Endothelial cell of umbilical vein (primary cell): ENCODE results near the gene YAP1. TPM values are rescaled to one million over a fixed set of nuclear protein-coding genes. Genes with fewer than 3 reads are reported as not detected.

ENCODE experiments used
- BruUV-seq: library from RNA; stranded (reverse); fragments of 400-500 nt; replicated peaks from 2 replicates; lab custom pipeline; 2021; lab: Mats Ljungman, UMichigan
- CTCF ChIA-PET: fragments of 300-600, 350-600 bp; sonication (Branson Sonifier 250); formaldehyde crosslinking; loops from one replicate; lab custom pipeline; 2021; ENCODE audit warnings: antibody characterized with exemption, inconsistent platforms; lab: Charles Lee
- POLR2A ChIA-PET: fragments of 300-600, 350-600 bp; sonication (Branson Sonifier 250); formaldehyde crosslinking; loops from one replicate; lab custom pipeline; 2021; ENCODE audit warnings: antibody characterized with exemption, inconsistent platforms; lab: Charles Lee
- DNase-seq: peaks from one replicate; pipeline ENCODE4 v3.0.0-alpha.2; 2011; ENCODE audit warnings: low read depth, low spot score
- FAIRE-seq: peaks from 2 replicates; lab custom pipeline; 2011; peaks lifted over from hg19 to GRCh38; lab: Jason Lieb, UNC
- H2AFZ ChIP-seq: 2 replicates; pipeline ENCODE4 v1.6.0; 2012; ENCODE audit warnings: low read depth, low read length, control low read depth, inconsistent platforms
- H3K27ac ChIP-seq: 2 replicates; pipeline ENCODE4 v1.5.1; 2011; ENCODE audit warnings: low read depth, mild to moderate bottlenecking, control low read depth, low read length, moderate library complexity; ENCODE audit not compliant: insufficient read depth
- H3K27me3 ChIP-seq, 2 experiments: 2 replicates each; pipeline versions ENCODE4 v1.6.0 to v1.6.1; 2011; ENCODE audit warnings: low read length in 2 of 2, mixed read lengths in 1 of 2; ENCODE audit not compliant: control insufficient read depth in 2 of 2, insufficient read depth in 2 of 2
- H3K36me3 ChIP-seq, 2 experiments: 2 replicates in 1 of 2; 3 replicates in 1 of 2; pipeline ENCODE4 v1.5.1; 2011; ENCODE audit warnings: low read length in 2 of 2, mild to moderate bottlenecking in 1 of 2, moderate library complexity in 1 of 2; ENCODE audit not compliant: control insufficient read depth in 2 of 2, insufficient read depth in 2 of 2; ENCODE audit errors: extremely low read depth in 1 of 2
- H3K4me1 ChIP-seq: 3 replicates; pipeline ENCODE4 v1.5.1; 2011; ENCODE audit warnings: mild to moderate bottlenecking, low read length; ENCODE audit not compliant: control insufficient read depth, insufficient read depth; ENCODE audit errors: extremely low read depth
- H3K4me2 ChIP-seq: 2 replicates; pipeline ENCODE4 v1.6.1; 2011; ENCODE audit warnings: low read length, control low read depth, mixed read lengths; ENCODE audit not compliant: insufficient read depth
- H3K4me3 ChIP-seq, 3 experiments: fragments of 200-600 bp in 1 of 3; sonication (generic), shearing (Covaris generic) in 1 of 3; replicated peaks in 1 of 3; 2 replicates each; pipeline ENCODE4 v1.5.1; 2011 to 2016; ENCODE audit warnings: control low read depth in 3 of 3, low read length in 3 of 3, mild to moderate bottlenecking in 2 of 3, inconsistent platforms in 1 of 3, low read depth in 1 of 3, moderate library complexity in 1 of 3; ENCODE audit not compliant: insufficient read depth in 1 of 3
- H3K79me2 ChIP-seq: 2 replicates; pipeline ENCODE4 v1.6.0; 2012; ENCODE audit warnings: low read length, inconsistent platforms; ENCODE audit not compliant: control insufficient read depth, insufficient read depth
- H3K9ac ChIP-seq: replicated peaks from 2 replicates; pipeline ENCODE3; 2011; ENCODE audit warnings: low read length, control low read depth; ENCODE audit not compliant: insufficient read depth; ENCODE audit errors: extremely low read depth
- H3K9me1 ChIP-seq: replicated peaks from 3 replicates; pipeline ENCODE4 v1.6.0; 2011; ENCODE audit warnings: mild to moderate bottlenecking, low read length; ENCODE audit not compliant: control insufficient read depth, insufficient read depth; ENCODE audit errors: extremely low read depth
- H3K9me3 ChIP-seq: replicated peaks from 2 replicates; pipeline ENCODE4 v1.5.1; 2012; ENCODE audit warnings: low read length, inconsistent platforms; ENCODE audit not compliant: control insufficient read depth, insufficient read depth
- H4K20me1 ChIP-seq: replicated peaks from 2 replicates; pipeline ENCODE3; 2011; ENCODE audit warnings: mild to moderate bottlenecking, low read length; ENCODE audit not compliant: control insufficient read depth, insufficient read depth; ENCODE audit errors: extremely low read depth
- CTCF ChIP-seq, 2 donors: IDR thresholded peaks; 1 replicate in 1 of 2; 2 replicates in 1 of 2; pipeline ENCODE4 v1.5.1; 2011; ENCODE audit warnings: low read length in 2 of 2, mild to moderate bottlenecking in 2 of 2, moderate library complexity in 2 of 2, control low read depth in 1 of 2, inconsistent platforms in 1 of 2, low read depth in 1 of 2; ENCODE audit not compliant: insufficient read depth in 1 of 2; ENCODE audit errors: extremely low read depth in 1 of 2
- EZH2 ChIP-seq: IDR thresholded peaks from 2 replicates; pipeline ENCODE4 v1.6.1; 2012; ENCODE audit warnings: borderline replicate concordance, low read depth, mild to moderate bottlenecking, moderate library complexity, low read length, inconsistent platforms; ENCODE audit not compliant: severe bottlenecking
- FOS ChIP-seq: IDR thresholded peaks from 2 replicates; pipeline ENCODE4 v1.6.1; 2011; ENCODE audit warnings: mild to moderate bottlenecking, low read length, moderate library complexity, borderline replicate concordance; ENCODE audit not compliant: insufficient read depth
- GATA2 ChIP-seq: IDR thresholded peaks from 2 replicates; pipeline ENCODE4 v1.7.0; 2011; ENCODE audit warnings: low read depth, mild to moderate bottlenecking, moderate library complexity, mixed read lengths, low read length; ENCODE audit not compliant: insufficient read length, insufficient read depth
- JUN ChIP-seq: IDR thresholded peaks from 2 replicates; pipeline ENCODE4 v1.6.1; 2011; ENCODE audit warnings: borderline replicate concordance, low read depth; ENCODE audit not compliant: insufficient read length, insufficient read depth
- MYC ChIP-seq: IDR thresholded peaks from one replicate; pipeline ENCODE4 v1.6.1; 2011; ENCODE audit warnings: mild to moderate bottlenecking, low read depth, low read length
- POLR2A ChIP-seq: IDR thresholded peaks from 2 replicates; pipeline ENCODE4 v1.6.1; 2012; ENCODE audit warnings: low read depth, mild to moderate bottlenecking, control low read depth, low read length
- POLR2AphosphoS5 ChIP-seq: IDR thresholded peaks from 2 replicates; pipeline ENCODE4 v1.6.1; 2012; ENCODE audit warnings: low read depth, mild to moderate bottlenecking, control low read depth, low read length, moderate library complexity; ENCODE audit not compliant: insufficient read depth
- dilution Hi-C: fragments of 300-500 bp; cut with MboI; formaldehyde crosslinking; loops from one replicate; pipeline ENCODE4 v1.15.0; 2019; ENCODE audit warnings: low sequenced_read_pairs; ENCODE audit not compliant: extremely low pct_ligation_motif_present
- intact Hi-C: fragments of 100-400 bp; cut with micrococcal nuclease; formaldehyde crosslinking; loops from one replicate; pipeline ENCODE4 v1.10.0; 2022
- polyA plus RNA-seq, 4 experiments: library from polyadenylated mRNA; depleted of rRNA in 3 of 4; stranded (reverse) in 3 of 4; unstranded in 1 of 4; fragments of >200 nt; gene quantifications; 2 replicates each; pipeline versions ENCODE4 v1.2.1 to v1.2.3, GENCODE V29; 2011 to 2012; ENCODE audit warnings: missing spikeins in 1 of 4
- total RNA-seq: library from RNA; stranded (reverse); gene quantifications from 2 replicates; pipeline ENCODE4 v1.2.3, GENCODE V29; 2021
- TF ChIP-seq, protein P1 (sequence below): IDR thresholded peaks from 2 replicates; pipeline ENCODE4 v1.6.1; 2011; ENCODE audit not compliant: insufficient read depth, insufficient read length

Gene YAP1
- total and polyA plus RNA-seq, 2 donors (not counting 3 experiments of a cell fraction or from before 2014, with no cell fraction given) = 32.6 to 48.9 TPM

GRCh38 chr11:102119997-102120396 is 9.8 kb downstream of the YAP1 start:
- Histone ChIP-seq H2AFZ (no peak overlapping the region), H3K4me3 (no peak overlapping the region), H3K9me1 (no peaks in the 10 kb centered on the region), H3K4me1 (peaks cover 8% of the 10 kb centered on the region), H3K27me3 (peaks cover 6 to 36% of the 10 kb centered on the region in 2 experiments), H3K27ac (no peak overlapping the region), H3K79me2 (no peaks in the 10 kb centered on the region), H3K36me3 (peaks cover 2 to 3% of the 10 kb centered on the region in 2 experiments), H3K9ac (no peak overlapping the region), H4K20me1 (peaks cover 45% of the 10 kb centered on the region), H3K4me2 (no peak overlapping the region), H3K9me3 (no peaks in the 10 kb centered on the region)
- DNase-seq = no peak
- intact Hi-C loops (loop anchor here (10.0 kb wide), 1 partner anchor 675 kb away; the partner anchor contains the start of gene MMP1), dilution Hi-C loops (no loop called here)
- no TSS peak for BruUV-seq
- ChIA-PET CTCF (interaction anchor here (1.5 kb wide), 1 partner anchor 168 kb away, joined by 3 read pairs; no protein-coding TSS in a partner anchor), POLR2A (no interaction called here)
- FAIRE-seq = no peak
- TF ChIP-seq FOS = no peak
- TF ChIP-seq POLR2AphosphoS5 = no peak
- no peak for TF ChIP-seq CTCF (IDR thresholded peaks at IDR 0.05; ENCODE audit: extremely low read depth in 1 of 2, insufficient read depth in 1 of 2, low read depth in 1 of 2, low read length in 2 of 2)
- no peak for TF ChIP-seq JUN
- no peak for TF ChIP-seq GATA2
- TF ChIP-seq POLR2A = no peak
- TF ChIP-seq MYC = no peak
- no peak for TF ChIP-seq EZH2
- TF ChIP-seq, protein P1, sequence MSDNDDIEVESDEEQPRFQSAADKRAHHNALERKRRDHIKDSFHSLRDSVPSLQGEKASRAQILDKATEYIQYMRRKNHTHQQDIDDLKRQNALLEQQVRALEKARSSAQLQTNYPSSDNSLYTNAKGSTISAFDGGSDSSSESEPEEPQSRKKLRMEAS = no peak
